Glutamatergic neuron (in vitro differentiated cells): Measurements from ENCODE around the gene MEN1. TPM values are rescaled to one million over a fixed set of nuclear protein-coding genes. Genes with fewer than 3 reads are reported as not detected.

Experiments
- DNase-seq: peaks from one replicate; pipeline ENCODE4 v3.0.0; 2022
- H3K27ac Mint-ChIP-seq: one replicate; pipeline ENCODE4 v1.8.0; 2020; ENCODE audit warnings: mild to moderate bottlenecking, mixed read lengths, inconsistent platforms; ENCODE audit not compliant: unreplicated experiment
- H3K27me3 Mint-ChIP-seq: one replicate; pipeline ENCODE4 v1.8.0; 2020; ENCODE audit warnings: mild to moderate bottlenecking, moderate library complexity, mixed read lengths, inconsistent platforms; ENCODE audit not compliant: unreplicated experiment
- H3K36me3 Mint-ChIP-seq: one replicate; pipeline ENCODE4 v1.8.0; 2020; ENCODE audit warnings: mild to moderate bottlenecking, mixed read lengths, inconsistent platforms; ENCODE audit not compliant: unreplicated experiment
- H3K4me1 Mint-ChIP-seq: one replicate; pipeline ENCODE4 v1.8.0; 2020; ENCODE audit warnings: mild to moderate bottlenecking, low read depth, mixed read lengths, inconsistent platforms; ENCODE audit not compliant: unreplicated experiment
- H3K4me3 Mint-ChIP-seq: one replicate; pipeline ENCODE4 v1.8.0; 2020; ENCODE audit warnings: mild to moderate bottlenecking, mixed read lengths, inconsistent platforms; ENCODE audit not compliant: unreplicated experiment
- H3K9me3 Mint-ChIP-seq: one replicate; pipeline ENCODE4 v1.8.0; 2020; ENCODE audit warnings: mild to moderate bottlenecking, moderate library complexity, mixed read lengths, inconsistent platforms; ENCODE audit not compliant: unreplicated experiment
- CTCF ChIP-seq: fragments of 200-600 bp; sonication (generic); IDR thresholded peaks from one replicate; pipeline ENCODE4 v1.5.0; 2021; ENCODE audit not compliant: partially characterized antibody, unreplicated experiment
- total RNA-seq: library from RNA; stranded (reverse); fragmentation: NEBNext Ultra II Directional; extraction: Animal tissue kit (Norgen Biotek cat#: 25700); gene quantifications from one replicate; pipeline ENCODE4 v1.2.1, GENCODE V29; 2021; ENCODE audit not compliant: unreplicated experiment

Gene MEN1
- total RNA-seq, 1 donor from 2014 or later: 39.7 TPM

- no peak for TF ChIP-seq CTCF
- no peak overlapping the region for H3K4me3 Mint-ChIP-seq
- no peak for DNase-seq
- H3K27me3 Mint-ChIP-seq: peaks cover 4% of the 10 kb centered on the region
- peaks cover 6% of the 10 kb centered on the region for H3K4me1 Mint-ChIP-seq
- no peaks in the 10 kb centered on the region for H3K36me3 Mint-ChIP-seq
- H3K27ac Mint-ChIP-seq: no peak overlapping the region
- H3K9me3 Mint-ChIP-seq: peaks cover 3% of the 10 kb centered on the region
These were observed 23.8 kb upstream of the MEN1 start for GRCh38 chr11:64834031-64834722.

- H3K4me3 Mint-ChIP-seq: no peak overlapping the region
- H3K9me3 Mint-ChIP-seq: peaks cover 3% of the 10 kb centered on the region
- TF ChIP-seq CTCF: no peak
- H3K27ac Mint-ChIP-seq: no peak overlapping the region
- peaks cover 4% of the 10 kb centered on the region for H3K27me3 Mint-ChIP-seq
- peaks cover 6% of the 10 kb centered on the region for H3K4me1 Mint-ChIP-seq
- no peak for DNase-seq
- H3K36me3 Mint-ChIP-seq: no peaks in the 10 kb centered on the region
These were observed 23.2 kb upstream of the MEN1 start for GRCh38 chr11:64833509-64833908.

- TF ChIP-seq CTCF: no peak
- peaks cover 3% of the 10 kb centered on the region for H3K9me3 Mint-ChIP-seq
- DNase-seq: no peak
- no peaks in the 10 kb centered on the region for H3K36me3 Mint-ChIP-seq
- H3K4me1 Mint-ChIP-seq: peaks cover 6% of the 10 kb centered on the region
- no peak overlapping the region for H3K27ac Mint-ChIP-seq
- no peak overlapping the region for H3K4me3 Mint-ChIP-seq
- peaks cover 4% of the 10 kb centered on the region for H3K27me3 Mint-ChIP-seq
These were observed 22.8 kb upstream of the MEN1 start for GRCh38 chr11:64833198-64833502.

- H3K27me3 Mint-ChIP-seq: peaks cover 4% of the 10 kb centered on the region
These were observed 22.3 kb upstream of the MEN1 start for GRCh38 chr11:64832467-64833197.

More at GRCh38 chr11:64832467-64833197, 22.3 kb upstream of the MEN1 start:
- no peak overlapping the region for H3K4me3 Mint-ChIP-seq
- H3K4me1 Mint-ChIP-seq: peaks cover 6% of the 10 kb centered on the region
- no peak for DNase-seq
- H3K27ac Mint-ChIP-seq: no peak overlapping the region
- TF ChIP-seq CTCF: no peak
- H3K9me3 Mint-ChIP-seq: peaks cover 5% of the 10 kb centered on the region
- no peaks in the 10 kb centered on the region for H3K36me3 Mint-ChIP-seq
